ENCODE results near the gene CPB2.

GRCh38 chr13:46077265-46077664 is 27.6 kb downstream of the CPB2 start:
- TF ChIP-seq CTCF (IDR thresholded peaks at IDR 0.05; ENCODE audit: low read length) (no peak), EZH2 (IDR thresholded peaks at IDR 0.05; ENCODE audit: borderline replicate concordance, low read length) (no peak)

Measured in OCI-LY1 (cell line).